Measurements from ENCODE around the gene HLCS. TPM values are rescaled to one million over a fixed set of nuclear protein-coding genes. Genes with fewer than 3 reads are reported as not detected.

Gene HLCS
- total and polyA plus RNA-seq, 2 of the 8 experiments (the other 6 are each of a cell fraction or from before 2014, with no cell fraction given), result 4.7 to 12.2 TPM

GRCh38 chr21:36866419-36866818 is 100.0 kb downstream of the HLCS start (continued):
- TF ChIP-seq CHD7 (IDR thresholded peaks at IDR 0.05; ENCODE audit: insufficient replicate concordance, low read length) (no peak), MAFK (IDR thresholded peaks at IDR 0.05; ENCODE audit: low read depth, low read length) (no peak), BCL11A (IDR thresholded peaks at IDR 0.05; ENCODE audit: low read depth in 2 of 2, low read length in 2 of 2) (no peak), TEAD4 (IDR thresholded peaks at IDR 0.05; ENCODE audit: low read depth, low read length) (no peak), SP1 (IDR thresholded peaks at IDR 0.05; ENCODE audit: low read depth, low read length) (no peak), RBBP5 (IDR thresholded peaks at IDR 0.05; ENCODE audit: borderline replicate concordance, low read depth, low read length) (no peak), JUN (IDR thresholded peaks at IDR 0.05; ENCODE audit: low read depth, low read length) (no peak), CHD2 (IDR thresholded peaks at IDR 0.05; ENCODE audit: low read length) (no peak), CBX5 (IDR thresholded peaks at IDR 0.05; ENCODE audit: low read depth, low read length) (no peak), PHF8 (conservative IDR thresholded peaks at IDR 0.05; ENCODE audit: low read depth, low read length) (no peak), TCF12 (IDR thresholded peaks at IDR 0.05; ENCODE audit: low read depth, low read length) (no peak), SP2 (IDR thresholded peaks at IDR 0.05; ENCODE audit: low read length) (no peak), MAX (IDR thresholded peaks at IDR 0.05) (no peak)

Data from H1 (cell line).